ENCODE results near the gene TNFRSF12A. TPM values are rescaled to one million over a fixed set of nuclear protein-coding genes. Genes with fewer than 3 reads are reported as not detected.

The TNFRSF12A gene
- total RNA-seq, 1 experiment from 2014 or later = 147 TPM

DNA sequence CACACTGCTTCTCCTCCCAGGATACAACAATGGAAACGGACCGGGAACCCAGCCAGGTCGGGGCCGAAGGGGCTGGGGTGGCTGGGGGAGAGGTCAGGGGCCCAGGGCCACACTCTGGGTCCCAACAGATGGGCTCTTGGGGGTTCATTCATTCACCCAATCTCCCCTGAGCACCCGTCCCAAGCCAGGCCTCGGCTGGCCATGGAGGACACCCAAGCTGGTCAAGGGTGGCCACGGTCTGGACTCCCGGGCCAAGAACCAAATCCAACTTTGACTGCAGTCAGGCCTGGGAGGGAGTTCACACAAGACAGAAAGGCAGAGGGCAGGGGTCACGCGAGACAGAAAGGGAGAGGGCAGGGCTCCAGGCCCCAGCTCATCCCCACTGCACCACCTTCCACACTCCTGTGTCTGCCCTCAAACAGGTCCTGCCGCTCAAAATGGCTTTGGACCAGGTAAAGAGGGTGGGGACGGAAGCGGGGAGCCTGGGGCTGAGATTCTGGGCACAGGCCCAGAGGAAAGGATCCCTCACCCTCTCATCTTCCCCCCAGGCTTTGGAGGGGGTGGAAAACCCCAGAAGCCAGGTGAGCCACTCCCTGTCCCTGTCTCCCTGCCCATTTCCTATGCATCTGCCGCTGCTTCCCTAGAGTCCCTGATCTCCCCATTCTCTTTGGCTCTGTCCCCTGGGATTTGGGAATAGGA is 27.6 kb upstream of the TNFRSF12A start:
- peaks cover 11 to 56% of the 10 kb centered on the region in 2 experiments for H3K4me1 Mint-ChIP-seq
- no peak overlapping the region for H3K27ac ChIP-seq (ENCODE audit: insufficient read length, low read depth, low read length)
- no peak overlapping the region for H3K9ac ChIP-seq (ENCODE audit: extremely low read depth, insufficient read length, low read length)

More for the DNA sequence above, 27.6 kb upstream of the TNFRSF12A start:
- Histone ChIP-seq H4K20me1 (ENCODE audit: control insufficient read depth, insufficient read depth, insufficient read length) (peaks cover 2% of the 10 kb centered on the region), H2BK15ac (ENCODE audit: low read depth, low read length) (no peak overlapping the region), H3K18ac (ENCODE audit: insufficient read length, low read depth, low read length) (no peak overlapping the region), H2AK5ac (ENCODE audit: insufficient read length, low read length) (no peak overlapping the region), H2BK20ac (ENCODE audit: low read depth, low read length, poor library complexity, severe bottlenecking) (no peak overlapping the region), H3K4ac (ENCODE audit: low read depth, low read length) (no peak overlapping the region), H2BK12ac (ENCODE audit: insufficient read length, low read depth, low read length) (no peak overlapping the region), H3K14ac (ENCODE audit: insufficient read depth, low read length) (no peak overlapping the region), H3K9me3 (ENCODE audit: control insufficient read depth, low read depth, low read length) (no peaks in the 10 kb centered on the region), H3K79me1 (ENCODE audit: insufficient read depth, low read depth, low read length, poor library complexity, severe bottlenecking) (no peaks in the 10 kb centered on the region), H3K23me2 (ENCODE audit: insufficient read length, low read depth, low read length, poor library complexity, severe bottlenecking) (no peaks in the 10 kb centered on the region), H3K79me2 (ENCODE audit: insufficient read depth, low read length) (no peaks in the 10 kb centered on the region), H3K56ac (ENCODE audit: insufficient read length, low read depth, low read length) (no peak overlapping the region), H2BK5ac (ENCODE audit: insufficient read length, low read length) (no peak overlapping the region), H4K5ac (ENCODE audit: insufficient read length, low read depth, low read length) (no peak overlapping the region), H2BK120ac (ENCODE audit: low read depth, low read length, poor library complexity, severe bottlenecking) (no peak overlapping the region), H3T11ph (ENCODE audit: low read length) (no peak overlapping the region), H3K4me2 (ENCODE audit: insufficient read depth, insufficient read length, low read length) (no peak overlapping the region), H3K27me3 (ENCODE audit: insufficient read depth, low read length) (no peaks in the 10 kb centered on the region), H3K4me1 (ENCODE audit: insufficient read depth, low read length) (no peaks in the 10 kb centered on the region; the same call in 1 of the 2 replicates), H4K8ac (replicated peaks; ENCODE audit: insufficient read length, low read depth, low read length) (no peak overlapping the region), H3K23ac (ENCODE audit: insufficient read length, low read depth, low read length) (no peak overlapping the region), H2AFZ (ENCODE audit: low read length) (no peak overlapping the region), H4K91ac (ENCODE audit: insufficient read length, low read depth, low read length) (no peak overlapping the region)
- no peak overlapping the region for H3K4me3 Mint-ChIP-seq
- H3K27ac Mint-ChIP-seq = peak overlapping the region in 1 of 3 experiments; percentile 76; a peak in 2 of 7 replicates
- H3K9me3 Mint-ChIP-seq = no peaks in the 10 kb centered on the region
- no peak for TF ChIP-seq CTCF (conservative IDR thresholded peaks at IDR 0.05)
- no CpG with 5 or more reads among the region's 14 CpGs for WGBS (ENCODE audit: extremely low coverage, insufficient read length, low lambda C conversion rate)
- H3K36me3 Mint-ChIP-seq (ENCODE audit: insufficient read depth in 1 of 3, low read depth in 3 of 3) = no peaks in the 10 kb centered on the region
- H3K27me3 Mint-ChIP-seq (ENCODE audit: low read depth) = peaks cover 4% of the 10 kb centered on the region
- no peak for DNase-seq

Data from H9 (cell line).